OCI-LY3 (cell line): ENCODE results near the gene PORCN.

Source experiments
- H2AFZ ChIP-seq: fragments of 200-600, 300-600 bp; shearing (Covaris generic); 2 replicates; pipeline ENCODE4 v1.6.0; 2014; ENCODE audit warnings: antibody characterized with exemption, low read depth, low read length
- H3K27ac ChIP-seq: fragments of 200-600, 300-600 bp; sonication (generic); 2 replicates; pipeline ENCODE4 v1.5.1; 2014; ENCODE audit warnings: mild to moderate bottlenecking, low read length, moderate library complexity, mixed read lengths
- H3K27me3 ChIP-seq: fragments of 200-600, 300-600 bp; sonication (generic); 2 replicates; pipeline ENCODE4 v1.6.1; 2014; ENCODE audit warnings: low read depth, low read length, mixed read lengths
- H3K36me3 ChIP-seq: fragments of 200-600, 300-600 bp; sonication (generic); replicated peaks from 2 replicates; pipeline ENCODE3; 2014; ENCODE audit warnings: low read depth, low read length, mixed read lengths
- H3K4me1 ChIP-seq: fragments of 300-600, 200-600 bp; sonication (generic); 2 replicates; pipeline ENCODE4 v1.6.1; 2014; ENCODE audit warnings: low read length, mixed read lengths
- H3K4me2 ChIP-seq: fragments of 200-600, 300-600 bp; sonication (generic); 2 replicates; pipeline ENCODE4 v1.6.1; 2014; ENCODE audit warnings: low read length, mixed read lengths
- H3K4me3 ChIP-seq: fragments of 300-600, 200-600 bp; sonication (generic); 2 replicates; pipeline ENCODE4 v1.5.1; 2014; ENCODE audit warnings: antibody characterized with exemption, mild to moderate bottlenecking, low read length, moderate library complexity
- H3K79me2 ChIP-seq: fragments of 300-600, 200-600 bp; shearing (Covaris generic); 2 replicates; pipeline ENCODE4 v1.6.1; 2014; ENCODE audit warnings: mild to moderate bottlenecking, low read length, mixed read lengths
- H3K9ac ChIP-seq: fragments of 300-600, 200-600 bp; shearing (Covaris generic); 2 replicates; pipeline ENCODE4 v1.6.0; 2014; ENCODE audit warnings: mild to moderate bottlenecking, low read length, moderate library complexity
- H3K9me3 ChIP-seq: fragments of 200-600, 300-600 bp; shearing (Covaris generic); 2 replicates; pipeline ENCODE4 v1.6.1; 2014; ENCODE audit warnings: low read length, mixed read lengths; ENCODE audit not compliant: insufficient read depth
- H4K20me1 ChIP-seq: fragments of 200-600, 300-600 bp; sonication (generic); 2 replicates; pipeline ENCODE4 v1.6.1; 2016; ENCODE audit warnings: low read length, mixed read lengths; ENCODE audit not compliant: insufficient read depth
- CTCF ChIP-seq: fragments of 200-600, 300-600 bp; sonication (generic); IDR thresholded peaks from 2 replicates; pipeline ENCODE4 v1.5.1; 2014; ENCODE audit warnings: antibody characterized with exemption, low read length, low read depth
- EZH2phosphoT487 ChIP-seq: fragments of 200-600 bp; shearing (Covaris generic); IDR thresholded peaks from 2 replicates; pipeline ENCODE4 v1.6.1; 2018; ENCODE audit warnings: antibody characterized with exemption, mixed run types, low read depth

The PORCN gene

DNA sequence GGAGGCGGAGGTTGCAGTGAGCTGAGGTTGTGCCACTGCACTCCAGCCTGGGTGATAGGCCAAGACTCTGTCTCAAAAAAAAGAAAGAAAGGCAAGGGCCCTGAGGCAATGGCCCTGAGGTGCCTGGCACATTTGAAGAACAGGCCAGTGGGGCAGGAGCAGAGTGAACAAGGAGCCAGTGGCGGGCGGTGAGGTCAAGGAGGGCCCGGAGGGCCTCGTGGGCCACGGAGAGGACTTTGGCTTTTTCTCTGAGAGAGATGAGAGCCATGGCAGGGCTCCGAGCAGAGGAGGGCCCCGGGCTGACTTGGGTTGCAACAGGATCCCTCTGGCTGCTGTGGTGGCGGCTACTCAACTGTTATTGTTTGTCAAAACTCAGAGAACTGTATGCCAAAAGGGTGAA, 19.5 kb upstream of the PORCN start:
- no peaks in the 10 kb centered on the region for H3K79me2 ChIP-seq
- H3K9ac ChIP-seq: no peak overlapping the region
- no peaks in the 10 kb centered on the region for H3K9me3 ChIP-seq
- no peaks in the 10 kb centered on the region for H4K20me1 ChIP-seq
- H3K4me1 ChIP-seq: no peaks in the 10 kb centered on the region
- no peaks in the 10 kb centered on the region for H3K27me3 ChIP-seq
- no peak for TF ChIP-seq CTCF
- TF ChIP-seq EZH2phosphoT487: no peak
- no peak overlapping the region for H3K4me2 ChIP-seq
- peaks cover 8% of the 10 kb centered on the region for H3K36me3 ChIP-seq
- H3K27ac ChIP-seq: no peak overlapping the region
- no peak overlapping the region for H2AFZ ChIP-seq
- no peak overlapping the region for H3K4me3 ChIP-seq

GRCh38 chrX:48489892-48490291, 18.9 kb upstream of the PORCN start:
- peaks cover 8% of the 10 kb centered on the region for H3K36me3 ChIP-seq
- no peak overlapping the region for H3K9ac ChIP-seq
- H3K79me2 ChIP-seq: no peaks in the 10 kb centered on the region
- no peaks in the 10 kb centered on the region for H3K4me1 ChIP-seq
- no peak overlapping the region for H3K27ac ChIP-seq
- no peak overlapping the region for H3K4me3 ChIP-seq
- H2AFZ ChIP-seq: no peak overlapping the region
- H3K4me2 ChIP-seq: no peak overlapping the region
- no peak for TF ChIP-seq CTCF
- no peak for TF ChIP-seq EZH2phosphoT487
- no peaks in the 10 kb centered on the region for H3K9me3 ChIP-seq
- H3K27me3 ChIP-seq: no peaks in the 10 kb centered on the region
- no peaks in the 10 kb centered on the region for H4K20me1 ChIP-seq

DNA sequence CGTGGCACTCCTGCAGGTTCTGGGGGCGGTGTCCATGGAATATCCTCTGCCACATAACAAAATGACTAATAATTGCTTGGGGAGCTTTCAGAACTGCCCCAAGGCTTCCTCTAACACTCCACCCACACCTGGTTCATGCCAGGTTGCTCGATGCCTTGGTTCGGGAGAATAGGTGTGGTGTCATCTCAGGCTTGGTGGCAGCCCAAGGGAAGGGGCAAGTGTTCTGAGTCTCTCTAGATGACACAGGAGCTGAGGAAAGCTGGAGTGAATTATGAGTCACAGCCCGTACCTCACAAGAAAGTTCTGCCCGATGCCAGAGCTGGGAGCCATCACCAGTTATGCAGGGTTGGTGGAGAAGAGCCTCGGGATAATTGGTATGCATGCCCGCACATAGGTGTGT, 18.1 kb upstream of the PORCN start:
- no peaks in the 10 kb centered on the region for H3K4me1 ChIP-seq
- no peak overlapping the region for H3K4me3 ChIP-seq
- no peaks in the 10 kb centered on the region for H3K27me3 ChIP-seq
- H3K9me3 ChIP-seq: no peaks in the 10 kb centered on the region
- H3K9ac ChIP-seq: no peak overlapping the region
- no peak for TF ChIP-seq CTCF
- no peak for TF ChIP-seq EZH2phosphoT487
- H3K36me3 ChIP-seq: peaks cover 7% of the 10 kb centered on the region
- H3K4me2 ChIP-seq: no peak overlapping the region
- no peaks in the 10 kb centered on the region for H4K20me1 ChIP-seq
- no peak overlapping the region for H2AFZ ChIP-seq
- H3K27ac ChIP-seq: no peak overlapping the region
- H3K79me2 ChIP-seq: no peaks in the 10 kb centered on the region

DNA sequence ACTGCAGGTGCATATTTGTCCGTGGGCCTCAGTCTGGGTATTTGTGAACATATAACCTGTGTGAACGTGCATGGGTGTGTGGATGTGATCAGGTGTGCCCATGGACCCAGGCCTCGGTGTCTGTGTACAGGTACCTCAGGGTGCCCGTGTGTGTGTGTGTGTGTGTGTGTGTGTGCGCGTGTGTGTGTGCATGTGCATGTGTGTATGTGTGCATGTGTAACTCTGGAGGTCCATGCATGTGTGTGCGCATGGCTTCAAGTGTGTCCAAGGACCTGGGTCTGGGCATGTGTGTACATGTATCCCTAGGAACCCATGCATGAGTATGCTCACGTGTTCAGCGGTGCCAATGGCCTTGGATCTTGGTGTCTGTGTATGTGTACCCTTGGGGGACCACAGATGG, 17.0 kb upstream of the PORCN start:
- Histone ChIP-seq H2AFZ (no peak overlapping the region), H3K4me1 (no peaks in the 10 kb centered on the region), H3K4me2 (no peak overlapping the region), H3K27ac (no peak overlapping the region), H3K79me2 (no peaks in the 10 kb centered on the region), H4K20me1 (no peaks in the 10 kb centered on the region), H3K9ac (no peak overlapping the region), H3K4me3 (no peak overlapping the region), H3K36me3 (peaks cover 3% of the 10 kb centered on the region), H3K9me3 (no peaks in the 10 kb centered on the region), H3K27me3 (no peaks in the 10 kb centered on the region)
- TF ChIP-seq EZH2phosphoT487: no peak
- no peak for TF ChIP-seq CTCF
